SHP77 (cell line): ENCODE measurements around the gene NRXN2.
"Not testable (repeated sequence)": the region's sequence is repeated elsewhere in the genome, so short reads cannot be mapped to it uniquely, and the experiment has no call there.

Source experiments
- DNase-seq, 2 experiments: peaks; one replicate each; lab custom pipeline; 2025; lab: John Stamatoyannopoulos, UW

The NRXN2 gene

GRCh38 chr11:64605656-64606585 lies 117.1 kb downstream of the NRXN2 start:
- DNase-seq = no peak

GRCh38 chr11:64605244-64605560 lies 117.8 kb downstream of the NRXN2 start:
- no peak for DNase-seq

GRCh38 chr11:64604458-64605243 lies 118.3 kb downstream of the NRXN2 start:
- no peak for DNase-seq

GRCh38 chr11:64603411-64604110 lies 119.4 kb downstream of the NRXN2 start:
- no peak for DNase-seq

GRCh38 chr11:64602466-64603070 lies 120.4 kb downstream of the NRXN2 start:
- DNase-seq = no peak

- DNase-seq = no peak
Measured at GRCh38 chr11:64601605-64602465, 121.2 kb downstream of the NRXN2 start.

- no peak for DNase-seq
Measured at GRCh38 chr11:64600281-64600992, 122.6 kb downstream of the NRXN2 start.

- no peak for DNase-seq
Measured at GRCh38 chr11:64599698-64600211, 123.2 kb downstream of the NRXN2 start.

GRCh38 chr11:64598797-64599697 lies 124.0 kb downstream of the NRXN2 start:
- DNase-seq = no peak

GRCh38 chr11:64598106-64598796 lies 124.7 kb downstream of the NRXN2 start:
- no peak for DNase-seq

- no peak for DNase-seq
Measured at GRCh38 chr11:64597671-64598101, 125.3 kb downstream of the NRXN2 start.

GRCh38 chr11:64595922-64596321 lies 127.1 kb downstream of the NRXN2 start:
- DNase-seq = not testable (repeated sequence)

GRCh38 chr11:64594159-64594939 lies 128.6 kb downstream of the NRXN2 start:
- DNase-seq = no peak

GRCh38 chr11:64593156-64594105 lies 129.6 kb downstream of the NRXN2 start:
- DNase-seq = no peak

GRCh38 chr11:64592656-64593055 lies 130.3 kb downstream of the NRXN2 start:
- DNase-seq = no peak

- DNase-seq = no peak
Measured at GRCh38 chr11:64592234-64592615, 130.8 kb downstream of the NRXN2 start.
